ENCODE data around the gene EN1.

The EN1 gene

DNA sequence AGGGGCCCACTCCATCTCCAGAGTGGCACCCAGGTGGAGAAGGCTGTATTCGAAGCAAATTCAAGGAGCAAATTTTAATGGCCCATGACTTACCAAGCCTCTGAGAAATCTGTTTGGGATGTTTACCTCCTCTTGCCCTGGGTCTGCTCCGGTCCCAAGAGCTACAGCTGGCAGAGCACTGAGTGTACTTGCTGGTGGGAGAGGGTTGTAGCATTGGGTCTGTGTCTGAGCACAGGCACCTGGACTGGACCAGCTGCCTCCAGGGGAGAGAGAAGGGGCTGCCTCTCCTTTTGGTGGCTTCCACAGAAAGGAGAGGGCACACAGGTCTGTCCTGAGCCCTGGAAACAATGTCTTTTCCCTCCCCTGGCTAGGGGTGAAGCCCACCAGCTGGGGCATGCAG, 9.8 kb downstream of the EN1 start:
- no peak for TF ChIP-seq POLR2AphosphoS5 (IDR thresholded peaks at IDR 0.05; ENCODE audit: low read depth, low read length)
- TF ChIP-seq POLR2A (IDR thresholded peaks at IDR 0.05; ENCODE audit: low read depth, low read length) = no peak
- no peak for TF ChIP-seq TAF1 (IDR thresholded peaks at IDR 0.05; ENCODE audit: borderline replicate concordance, low read depth, low read length)
- FAIRE-seq = no peak
- no peak for DNase-seq (ENCODE audit: insufficient read length)

DNA sequence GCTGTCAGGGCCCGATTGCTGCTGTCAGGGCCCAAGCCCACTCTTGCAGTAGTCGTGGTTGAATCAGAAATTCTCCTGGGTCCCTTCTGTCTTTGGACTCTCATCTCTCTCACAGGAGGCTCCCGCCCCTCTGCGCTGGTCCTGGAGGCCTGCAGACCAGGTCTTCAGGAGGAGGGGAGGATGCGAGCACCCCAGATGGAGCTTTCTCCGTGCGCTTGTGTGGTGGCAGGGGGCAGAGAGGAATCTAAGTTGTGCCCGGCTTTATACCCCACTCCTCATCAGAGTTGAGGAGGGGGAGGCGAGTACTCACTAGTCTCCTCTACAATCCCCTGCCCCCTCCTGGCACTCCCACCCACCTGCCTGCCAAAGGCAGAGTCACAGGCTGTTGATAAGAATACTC, 10.4 kb downstream of the EN1 start:
- FAIRE-seq (no peak), DNase-seq (ENCODE audit: insufficient read length) (no peak)
- TF ChIP-seq POLR2A (IDR thresholded peaks at IDR 0.05; ENCODE audit: low read depth, low read length) (no peak), TAF1 (IDR thresholded peaks at IDR 0.05; ENCODE audit: borderline replicate concordance, low read depth, low read length) (no peak), POLR2AphosphoS5 (IDR thresholded peaks at IDR 0.05; ENCODE audit: low read depth, low read length) (no peak)

DNA sequence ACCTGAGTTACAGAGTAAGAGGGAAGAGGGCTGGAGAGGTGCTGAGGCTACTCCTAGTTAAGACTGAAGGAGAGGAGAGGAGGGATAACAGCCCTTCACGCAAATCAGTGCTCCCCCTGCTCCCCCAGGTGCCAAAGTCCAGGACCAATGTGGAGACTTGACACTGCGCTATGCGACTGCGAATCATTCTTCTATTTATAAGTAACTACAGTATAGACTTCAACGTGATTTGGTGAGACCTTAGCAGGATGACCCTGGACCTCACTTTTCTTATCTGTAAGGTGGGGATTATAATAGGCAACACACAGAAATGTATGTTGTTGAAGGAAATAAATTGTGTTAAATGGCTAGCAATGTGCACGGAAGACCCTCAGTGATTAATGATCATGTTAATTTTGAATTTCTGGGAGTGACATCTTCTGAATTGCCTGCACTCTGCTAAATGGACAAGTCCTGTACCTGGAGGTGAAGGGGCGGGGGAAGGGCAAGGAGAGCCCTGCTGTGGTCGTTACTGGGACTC, 11.0 kb downstream of the EN1 start:
- no peak for DNase-seq (ENCODE audit: insufficient read length)
- no peak for TF ChIP-seq TAF1 (IDR thresholded peaks at IDR 0.05; ENCODE audit: borderline replicate concordance, low read depth, low read length)
- no peak for TF ChIP-seq POLR2AphosphoS5 (IDR thresholded peaks at IDR 0.05; ENCODE audit: low read depth, low read length)
- TF ChIP-seq POLR2A (IDR thresholded peaks at IDR 0.05; ENCODE audit: low read depth, low read length) = no peak
- no peak for FAIRE-seq

DNA sequence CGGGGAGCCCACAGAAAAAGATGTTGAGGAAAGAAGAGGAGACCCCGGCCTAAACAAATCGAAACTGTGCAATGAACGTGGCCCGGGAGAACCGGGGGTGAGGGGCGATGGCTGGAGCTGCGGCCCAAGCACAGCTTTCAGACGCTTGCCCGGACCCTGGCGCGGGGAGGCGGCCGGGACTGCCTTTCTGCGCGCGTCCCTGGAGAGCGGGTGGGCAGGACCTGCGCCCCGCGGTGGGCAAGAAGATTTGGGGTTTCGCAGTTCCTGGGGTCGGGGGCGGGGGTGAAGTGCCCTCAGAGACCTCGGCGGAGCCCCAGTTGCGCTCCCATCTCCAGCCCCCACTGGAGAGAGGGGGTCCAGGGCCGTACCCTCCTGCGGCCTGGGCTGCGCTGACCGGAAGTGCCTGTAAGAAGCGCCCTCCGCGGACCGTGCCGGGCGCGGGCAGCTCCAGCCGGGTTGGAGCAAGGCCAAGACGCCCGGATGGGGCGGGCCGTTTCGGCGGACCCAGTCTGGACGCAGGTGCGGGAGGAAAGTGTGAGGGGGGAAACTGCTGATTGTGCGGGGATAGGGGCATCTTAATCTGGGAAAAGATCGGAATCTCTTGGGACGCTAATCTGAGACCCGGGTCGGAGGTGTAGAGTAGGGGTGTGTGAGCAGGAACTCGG, 11.6 kb downstream of the EN1 start:
- TF ChIP-seq POLR2A (IDR thresholded peaks at IDR 0.05; ENCODE audit: low read depth, low read length) (no peak), POLR2AphosphoS5 (IDR thresholded peaks at IDR 0.05; ENCODE audit: low read depth, low read length) (no peak), TAF1 (IDR thresholded peaks at IDR 0.05; ENCODE audit: borderline replicate concordance, low read depth, low read length) (no peak)
- DNase-seq (ENCODE audit: insufficient read length) = no peak
- no peak for FAIRE-seq

DNA sequence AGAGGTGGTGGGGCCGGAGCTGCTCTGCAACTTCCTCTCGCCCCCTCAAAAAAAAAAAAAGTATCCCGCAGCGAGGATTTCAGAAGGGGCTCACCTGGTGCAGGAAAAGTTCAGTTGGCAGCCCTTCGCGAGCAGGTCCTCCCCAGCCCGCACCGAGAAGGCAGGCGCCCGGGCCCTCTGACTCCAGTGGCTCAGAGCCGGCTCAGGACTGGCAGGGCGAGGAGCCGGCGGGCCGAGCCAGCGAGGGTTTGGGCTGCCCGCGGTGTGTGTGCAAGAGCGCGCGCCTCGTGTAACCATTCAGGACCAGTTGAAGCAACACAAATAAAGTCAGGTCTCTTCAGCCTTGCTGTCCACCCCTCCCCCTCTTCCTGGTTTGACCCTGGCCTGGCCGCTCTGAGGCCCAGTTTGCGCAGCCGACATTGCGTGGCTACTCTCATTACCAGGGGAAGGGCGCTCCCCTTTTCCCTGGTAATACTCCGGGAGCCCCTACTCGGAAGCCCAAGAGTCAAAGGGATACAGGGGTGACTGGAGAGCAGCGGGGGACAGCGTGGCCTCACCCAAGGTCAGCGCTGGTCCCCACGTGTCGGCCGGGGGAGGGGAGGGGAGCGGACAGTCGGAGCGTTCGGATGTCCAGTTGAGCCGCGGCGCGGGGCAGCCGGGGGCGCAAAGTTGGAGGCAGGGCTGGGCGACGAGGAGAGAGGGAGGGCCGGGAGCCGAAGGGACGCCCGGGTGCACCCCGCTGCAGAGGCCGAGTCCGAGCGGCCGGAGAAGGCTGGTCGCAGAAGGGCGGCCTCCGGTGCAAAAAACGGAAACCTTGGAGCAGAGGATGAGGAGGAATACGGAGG, 12.3 kb downstream of the EN1 start:
- FAIRE-seq = no peak

DNA sequence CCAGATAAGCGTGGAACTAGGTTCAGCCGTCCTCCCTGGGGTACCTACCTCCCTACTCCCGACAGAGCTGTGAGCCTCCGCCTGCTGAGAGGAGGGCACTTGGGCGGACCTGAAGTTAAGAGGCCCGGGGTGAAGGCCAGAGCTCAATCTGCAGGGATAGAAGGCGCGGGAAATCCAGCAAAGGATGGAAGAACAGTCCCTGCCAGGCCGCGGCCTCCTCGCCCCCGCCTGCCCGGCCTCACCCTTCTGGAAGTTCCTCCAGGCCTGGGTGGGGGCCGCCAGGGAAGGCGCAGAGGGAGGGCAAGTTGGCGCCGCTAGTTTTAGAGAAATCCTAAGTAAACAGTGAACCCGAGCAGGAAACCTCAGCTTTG, 13.0 kb downstream of the EN1 start:
- FAIRE-seq = no peak
- no peak for DNase-seq (ENCODE audit: insufficient read length)
- no peak for TF ChIP-seq POLR2AphosphoS5 (IDR thresholded peaks at IDR 0.05; ENCODE audit: low read depth, low read length)
- TF ChIP-seq TAF1 (IDR thresholded peaks at IDR 0.05; ENCODE audit: borderline replicate concordance, low read depth, low read length) = no peak
- TF ChIP-seq POLR2A (IDR thresholded peaks at IDR 0.05; ENCODE audit: low read depth, low read length) = no peak

More for the DNA sequence above, 12.3 kb downstream of the EN1 start:
- no peak for DNase-seq (ENCODE audit: insufficient read length)
- TF ChIP-seq POLR2AphosphoS5 (IDR thresholded peaks at IDR 0.05; ENCODE audit: low read depth, low read length) = no peak
- no peak for TF ChIP-seq TAF1 (IDR thresholded peaks at IDR 0.05; ENCODE audit: borderline replicate concordance, low read depth, low read length)
- no peak for TF ChIP-seq POLR2A (IDR thresholded peaks at IDR 0.05; ENCODE audit: low read depth, low read length)

DNA sequence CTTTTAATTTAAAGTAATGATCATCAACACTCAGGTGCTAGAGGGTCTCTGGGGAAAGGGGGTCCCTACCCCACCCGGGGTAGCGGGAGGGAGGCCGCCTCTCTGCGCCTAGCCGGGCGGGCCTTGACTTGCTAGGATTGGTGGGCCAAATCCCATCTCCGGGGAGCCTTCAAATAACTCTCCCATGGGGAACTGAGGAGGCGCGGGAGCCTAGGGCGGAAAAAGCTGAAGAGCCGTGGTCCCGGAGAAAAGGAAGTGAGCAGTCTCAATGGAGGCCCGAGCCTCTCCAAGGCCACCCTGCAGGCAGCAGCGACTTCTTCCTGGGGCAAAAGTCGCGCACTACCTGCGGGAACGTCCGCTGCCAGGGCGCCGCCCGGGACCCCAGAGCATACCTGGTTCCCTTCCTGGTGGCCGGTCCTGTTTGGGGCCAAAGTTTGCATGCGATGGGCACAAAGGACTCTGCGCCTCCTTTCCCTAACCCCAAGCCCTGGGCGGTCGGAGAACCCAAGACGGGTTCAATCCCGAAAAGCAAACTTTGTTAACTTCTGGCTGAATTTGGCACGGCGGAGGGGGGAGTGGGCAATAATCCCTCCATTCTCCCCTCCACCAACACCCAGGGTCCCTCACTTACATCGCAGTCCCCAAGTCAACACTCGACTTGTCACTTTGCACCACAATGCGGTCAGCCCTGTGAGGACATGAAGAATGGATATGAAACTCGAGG, 13.6 kb downstream of the EN1 start:
- DNase-seq (ENCODE audit: insufficient read length) (no peak), FAIRE-seq (no peak)
- no peak for TF ChIP-seq POLR2AphosphoS5 (IDR thresholded peaks at IDR 0.05; ENCODE audit: low read depth, low read length)
- no peak for TF ChIP-seq POLR2A (IDR thresholded peaks at IDR 0.05; ENCODE audit: low read depth, low read length)
- no peak for TF ChIP-seq TAF1 (IDR thresholded peaks at IDR 0.05; ENCODE audit: borderline replicate concordance, low read depth, low read length)

DNA sequence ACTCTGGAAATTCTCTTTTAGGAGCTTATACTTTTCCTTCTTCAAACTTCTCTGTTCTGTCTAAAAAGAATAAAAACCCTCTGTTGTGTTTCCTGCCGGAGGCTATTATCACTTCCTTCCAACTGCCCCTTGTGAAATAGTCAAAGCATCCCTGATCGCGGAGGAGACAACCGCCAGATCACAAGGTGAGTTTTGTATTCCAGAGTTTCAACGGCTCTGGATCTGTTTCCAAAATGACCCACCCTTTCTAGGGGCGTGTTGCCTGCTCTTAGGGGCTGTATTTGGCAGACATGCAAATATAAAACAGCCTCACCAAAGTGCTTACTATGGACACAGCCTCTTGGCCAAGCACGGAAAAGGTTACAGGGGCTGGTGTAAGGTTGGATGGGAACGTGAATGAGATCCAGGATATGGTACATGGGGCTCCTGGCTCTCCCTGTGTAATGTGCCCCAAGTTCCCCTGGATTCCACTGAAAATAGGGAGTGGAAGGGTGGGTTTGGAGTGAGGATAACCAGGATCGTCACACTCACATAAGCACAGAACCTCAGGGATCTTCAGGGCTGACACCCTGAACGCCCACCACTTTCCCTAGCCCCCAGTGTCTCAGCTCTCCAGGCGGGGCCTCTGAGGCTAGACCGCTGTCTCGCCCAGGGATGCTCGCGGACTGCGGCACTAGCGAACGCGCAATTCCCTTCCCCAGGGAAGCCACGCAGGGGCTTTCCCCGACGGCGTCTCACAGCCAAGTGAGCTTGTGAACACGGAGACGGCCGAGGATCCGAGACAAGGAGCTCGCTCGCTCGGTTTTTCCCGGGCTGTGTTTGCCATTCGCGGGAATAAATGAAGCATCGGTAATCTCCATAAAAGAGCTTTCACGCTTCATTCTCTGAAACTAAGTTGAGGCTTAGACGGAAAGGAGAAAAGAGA, 14.4 kb downstream of the EN1 start:
- FAIRE-seq = no peak
- TF ChIP-seq POLR2AphosphoS5 (IDR thresholded peaks at IDR 0.05; ENCODE audit: low read depth, low read length) = no peak
- no peak for TF ChIP-seq POLR2A (IDR thresholded peaks at IDR 0.05; ENCODE audit: low read depth, low read length)
- TF ChIP-seq TAF1 (IDR thresholded peaks at IDR 0.05; ENCODE audit: borderline replicate concordance, low read depth, low read length) = no peak
- no peak for DNase-seq (ENCODE audit: insufficient read length)

DNA sequence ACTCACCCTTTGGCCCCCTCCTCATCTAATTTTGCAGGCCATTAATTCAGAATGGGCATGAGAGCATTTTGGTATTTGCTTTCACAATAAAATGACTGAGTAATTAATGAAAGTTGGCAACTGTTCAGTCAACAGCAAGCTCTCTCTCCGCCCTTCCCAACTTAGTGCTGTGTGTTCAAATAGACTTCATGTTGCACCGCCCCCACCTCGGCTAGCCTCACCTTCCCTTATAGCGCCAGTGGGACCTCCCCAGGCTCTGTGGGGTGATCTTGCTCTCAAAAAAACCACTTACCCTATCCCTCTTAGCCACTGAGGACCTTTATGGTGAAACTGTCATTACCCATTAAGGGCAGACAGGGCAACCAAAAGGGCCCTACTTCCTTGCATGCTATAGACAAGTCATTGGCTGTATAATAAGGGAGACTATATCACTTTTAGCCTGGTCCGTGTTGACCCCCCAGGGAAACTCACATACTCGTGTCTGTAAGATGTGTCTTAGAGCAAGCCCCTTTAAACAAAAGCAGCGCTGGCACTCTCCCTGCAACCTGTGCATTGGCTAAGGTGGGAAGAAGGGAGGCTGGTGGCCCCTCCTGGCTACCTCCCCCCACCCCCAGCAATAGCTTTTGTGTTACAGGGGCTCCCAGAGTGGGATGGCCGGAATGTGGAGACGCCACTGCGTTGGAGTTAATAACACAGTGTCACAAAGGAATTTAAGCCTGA, 15.2 kb downstream of the EN1 start:
- DNase-seq (ENCODE audit: insufficient read length) (no peak), FAIRE-seq (no peak)
- no peak for TF ChIP-seq POLR2A (IDR thresholded peaks at IDR 0.05; ENCODE audit: low read depth, low read length)
- TF ChIP-seq POLR2AphosphoS5 (IDR thresholded peaks at IDR 0.05; ENCODE audit: low read depth, low read length) = no peak
- no peak for TF ChIP-seq TAF1 (IDR thresholded peaks at IDR 0.05; ENCODE audit: borderline replicate concordance, low read depth, low read length)

DNA sequence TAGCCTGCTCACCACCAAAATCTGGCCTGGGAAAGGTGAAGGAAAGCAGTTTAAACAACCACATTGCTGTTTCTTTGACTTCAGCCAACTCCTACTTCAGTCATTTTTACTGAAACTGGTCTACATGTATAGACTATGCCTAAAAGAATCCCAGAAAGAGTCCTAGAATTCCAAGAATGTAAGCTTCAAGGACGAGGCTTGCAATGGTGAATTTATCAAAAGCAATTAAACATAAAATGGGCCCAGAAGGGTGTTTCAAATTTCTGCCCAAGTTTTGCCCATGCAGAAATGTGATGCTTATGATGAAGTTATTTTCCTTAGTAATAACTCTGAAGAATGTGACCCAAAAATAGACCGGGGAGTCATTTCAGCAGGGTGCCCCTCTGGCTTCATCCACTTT, 16.6 kb downstream of the EN1 start:
- no peak for FAIRE-seq

More for the DNA sequence above, 16.6 kb downstream of the EN1 start:
- DNase-seq (ENCODE audit: insufficient read length) = no peak
- TF ChIP-seq POLR2A (IDR thresholded peaks at IDR 0.05; ENCODE audit: low read depth, low read length) (no peak), TAF1 (IDR thresholded peaks at IDR 0.05; ENCODE audit: borderline replicate concordance, low read depth, low read length) (no peak), POLR2AphosphoS5 (IDR thresholded peaks at IDR 0.05; ENCODE audit: low read depth, low read length) (no peak)
